ENCODE data around the gene NXPE3.

The NXPE3 gene

DNA sequence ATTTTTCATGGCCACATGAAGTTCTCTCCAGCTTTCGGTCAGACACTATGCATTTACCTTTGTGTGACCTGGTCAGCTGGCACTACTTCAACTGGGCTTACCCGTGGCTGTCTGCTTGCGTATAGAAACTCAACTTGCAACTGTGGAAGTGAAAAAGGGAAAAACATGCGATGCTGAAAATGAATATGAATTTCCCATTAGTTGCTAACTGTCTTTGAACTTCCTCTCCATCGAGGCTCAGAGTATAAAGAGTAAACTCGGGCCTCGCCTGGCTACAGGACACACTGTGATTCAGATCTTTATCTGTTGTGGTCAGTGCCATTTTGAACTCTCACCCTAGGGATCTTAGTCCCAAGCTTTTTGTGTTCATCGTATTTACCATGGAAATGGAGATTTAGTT lies 97.1 kb downstream of the NXPE3 start:
- TF ChIP-seq ZFHX2 (tag by site-specific recombination; conservative IDR thresholded peaks at IDR 0.05) (no peak), ZNF776 (tag by site-specific recombination; IDR thresholded peaks at IDR 0.05; ENCODE audit: borderline replicate concordance) (no peak), ZNF48 (tag by site-specific recombination; IDR thresholded peaks at IDR 0.05) (no peak), ZNF596 (tag by site-specific recombination; IDR thresholded peaks at IDR 0.05) (no peak), ZNF394 (tag by site-specific recombination; IDR thresholded peaks at IDR 0.05; ENCODE audit: borderline replicate concordance) (no peak), ZNF473 (tag by site-specific recombination; IDR thresholded peaks at IDR 0.05) (no peak), ZNF214 (tag by site-specific recombination; IDR thresholded peaks at IDR 0.05; ENCODE audit: borderline replicate concordance) (no peak), ZSCAN5A (tag by site-specific recombination; IDR thresholded peaks at IDR 0.05) (no peak), ZFP69B (tag by site-specific recombination; IDR thresholded peaks at IDR 0.05) (no peak), ZNF121 (tag by site-specific recombination; IDR thresholded peaks at IDR 0.05) (no peak), ZBTB8A (tag by site-specific recombination; IDR thresholded peaks at IDR 0.05) (no peak), ZNF660 (tag by site-specific recombination; IDR thresholded peaks at IDR 0.05) (no peak), SP2 (tag by site-specific recombination; IDR thresholded peaks at IDR 0.05) (no peak), HOXA7 (CRISPR knock-in tag; IDR thresholded peaks at IDR 0.05; ENCODE audit: borderline replicate concordance) (no peak), ZNF37A (tag by site-specific recombination; IDR thresholded peaks at IDR 0.05) (no peak)
- TF ChIP-seq, protein P1, sequence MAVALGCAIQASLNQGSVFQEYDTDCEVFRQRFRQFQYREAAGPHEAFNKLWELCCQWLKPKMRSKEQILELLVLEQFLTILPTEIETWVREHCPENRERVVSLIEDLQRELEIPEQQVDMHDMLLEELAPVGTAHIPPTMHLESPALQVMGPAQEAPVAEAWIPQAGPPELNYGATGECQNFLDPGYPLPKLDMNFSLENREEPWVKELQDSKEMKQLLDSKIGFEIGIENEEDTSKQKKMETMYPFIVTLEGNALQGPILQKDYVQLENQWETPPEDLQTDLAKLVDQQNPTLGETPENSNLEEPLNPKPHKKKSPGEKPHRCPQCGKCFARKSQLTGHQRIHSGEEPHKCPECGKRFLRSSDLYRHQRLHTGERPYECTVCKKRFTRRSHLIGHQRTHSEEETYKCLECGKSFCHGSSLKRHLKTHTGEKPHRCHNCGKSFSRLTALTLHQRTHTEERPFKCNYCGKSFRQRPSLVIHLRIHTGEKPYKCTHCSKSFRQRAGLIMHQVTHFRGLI (tag by site-specific recombination; IDR thresholded peaks at IDR 0.05) = no peak
- no peak overlapping the region for H3K27ac ChIP-seq (ENCODE audit: extremely low read depth, low read depth, low read length)
- CTCF ChIA-PET = interaction anchor here (0.7 to 1.0 kb wide), 2 partner anchors 26 to 1729 kb away, joined by 3 to 4 read pairs; no protein-coding TSS in a partner anchor
- H3K9me3 ChIP-seq (ENCODE audit: control insufficient read depth, insufficient read depth, low read depth, low read length) = no peaks in the 10 kb centered on the region
- H3K4me3 ChIP-seq (ENCODE audit: low read depth, low read length) = no peak overlapping the region
- 0 out of 2 replicates have a peak, but pooled peaks cover 3% of the 10 kb centered on the region for H3K4me1 ChIP-seq (ENCODE audit: control insufficient read depth, insufficient read depth, low read length)
- POLR2A ChIA-PET = no interaction called here
- no peaks in the 10 kb centered on the region for H3K36me3 ChIP-seq (ENCODE audit: control insufficient read depth in 2 of 2, insufficient read depth in 1 of 2, low read length in 2 of 2)
